Endothelial cell of umbilical vein (primary cell): ENCODE data around the gene ENDOD1. TPM values are rescaled to one million over a fixed set of nuclear protein-coding genes. Genes with fewer than 3 reads are reported as not detected.

Experiments used
- BruUV-seq: library from RNA; stranded (reverse); fragments of 400-500 nt; replicated peaks from 2 replicates; lab custom pipeline; 2021; lab: Mats Ljungman, UMichigan
- CTCF ChIA-PET: fragments of 300-600, 350-600 bp; sonication (Branson Sonifier 250); formaldehyde crosslinking; loops from one replicate; lab custom pipeline; 2021; ENCODE audit warnings: antibody characterized with exemption, inconsistent platforms; lab: Charles Lee
- POLR2A ChIA-PET: fragments of 300-600, 350-600 bp; sonication (Branson Sonifier 250); formaldehyde crosslinking; loops from one replicate; lab custom pipeline; 2021; ENCODE audit warnings: antibody characterized with exemption, inconsistent platforms; lab: Charles Lee
- DNase-seq: peaks from one replicate; pipeline ENCODE4 v3.0.0-alpha.2; 2011; ENCODE audit warnings: low read depth, low spot score
- FAIRE-seq: peaks from 2 replicates; lab custom pipeline; 2011; peaks lifted over from hg19 to GRCh38; lab: Jason Lieb, UNC
- H2AFZ ChIP-seq: 2 replicates; pipeline ENCODE4 v1.6.0; 2012; ENCODE audit warnings: low read depth, low read length, control low read depth, inconsistent platforms
- H3K27ac ChIP-seq: 2 replicates; pipeline ENCODE4 v1.5.1; 2011; ENCODE audit warnings: low read depth, mild to moderate bottlenecking, control low read depth, low read length, moderate library complexity; ENCODE audit not compliant: insufficient read depth
- H3K27me3 ChIP-seq, 2 experiments: 2 replicates each; pipeline versions ENCODE4 v1.6.0 to v1.6.1; 2011; ENCODE audit warnings: low read length in 2 of 2, mixed read lengths in 1 of 2; ENCODE audit not compliant: control insufficient read depth in 2 of 2, insufficient read depth in 2 of 2
- H3K36me3 ChIP-seq, 2 experiments: 2 replicates in 1 of 2; 3 replicates in 1 of 2; pipeline ENCODE4 v1.5.1; 2011; ENCODE audit warnings: low read length in 2 of 2, mild to moderate bottlenecking in 1 of 2, moderate library complexity in 1 of 2; ENCODE audit not compliant: control insufficient read depth in 2 of 2, insufficient read depth in 2 of 2; ENCODE audit errors: extremely low read depth in 1 of 2
- H3K4me1 ChIP-seq: 3 replicates; pipeline ENCODE4 v1.5.1; 2011; ENCODE audit warnings: mild to moderate bottlenecking, low read length; ENCODE audit not compliant: control insufficient read depth, insufficient read depth; ENCODE audit errors: extremely low read depth
- H3K4me2 ChIP-seq: 2 replicates; pipeline ENCODE4 v1.6.1; 2011; ENCODE audit warnings: low read length, control low read depth, mixed read lengths; ENCODE audit not compliant: insufficient read depth
- H3K4me3 ChIP-seq, 3 experiments: fragments of 200-600 bp in 1 of 3; sonication (generic), shearing (Covaris generic) in 1 of 3; replicated peaks in 1 of 3; 2 replicates each; pipeline ENCODE4 v1.5.1; 2011 to 2016; ENCODE audit warnings: control low read depth in 3 of 3, low read length in 3 of 3, mild to moderate bottlenecking in 2 of 3, inconsistent platforms in 1 of 3, low read depth in 1 of 3, moderate library complexity in 1 of 3; ENCODE audit not compliant: insufficient read depth in 1 of 3
- H3K79me2 ChIP-seq: 2 replicates; pipeline ENCODE4 v1.6.0; 2012; ENCODE audit warnings: low read length, inconsistent platforms; ENCODE audit not compliant: control insufficient read depth, insufficient read depth
- H3K9ac ChIP-seq: replicated peaks from 2 replicates; pipeline ENCODE3; 2011; ENCODE audit warnings: low read length, control low read depth; ENCODE audit not compliant: insufficient read depth; ENCODE audit errors: extremely low read depth
- H3K9me1 ChIP-seq: replicated peaks from 3 replicates; pipeline ENCODE4 v1.6.0; 2011; ENCODE audit warnings: mild to moderate bottlenecking, low read length; ENCODE audit not compliant: control insufficient read depth, insufficient read depth; ENCODE audit errors: extremely low read depth
- H3K9me3 ChIP-seq: replicated peaks from 2 replicates; pipeline ENCODE4 v1.5.1; 2012; ENCODE audit warnings: low read length, inconsistent platforms; ENCODE audit not compliant: control insufficient read depth, insufficient read depth
- H4K20me1 ChIP-seq: replicated peaks from 2 replicates; pipeline ENCODE3; 2011; ENCODE audit warnings: mild to moderate bottlenecking, low read length; ENCODE audit not compliant: control insufficient read depth, insufficient read depth; ENCODE audit errors: extremely low read depth
- CTCF ChIP-seq, 2 donors: IDR thresholded peaks; 1 replicate in 1 of 2; 2 replicates in 1 of 2; pipeline ENCODE4 v1.5.1; 2011; ENCODE audit warnings: low read length in 2 of 2, mild to moderate bottlenecking in 2 of 2, moderate library complexity in 2 of 2, control low read depth in 1 of 2, inconsistent platforms in 1 of 2, low read depth in 1 of 2; ENCODE audit not compliant: insufficient read depth in 1 of 2; ENCODE audit errors: extremely low read depth in 1 of 2
- EZH2 ChIP-seq: IDR thresholded peaks from 2 replicates; pipeline ENCODE4 v1.6.1; 2012; ENCODE audit warnings: borderline replicate concordance, low read depth, mild to moderate bottlenecking, moderate library complexity, low read length, inconsistent platforms; ENCODE audit not compliant: severe bottlenecking
- FOS ChIP-seq: IDR thresholded peaks from 2 replicates; pipeline ENCODE4 v1.6.1; 2011; ENCODE audit warnings: mild to moderate bottlenecking, low read length, moderate library complexity, borderline replicate concordance; ENCODE audit not compliant: insufficient read depth
- GATA2 ChIP-seq: IDR thresholded peaks from 2 replicates; pipeline ENCODE4 v1.7.0; 2011; ENCODE audit warnings: low read depth, mild to moderate bottlenecking, moderate library complexity, mixed read lengths, low read length; ENCODE audit not compliant: insufficient read length, insufficient read depth
- JUN ChIP-seq: IDR thresholded peaks from 2 replicates; pipeline ENCODE4 v1.6.1; 2011; ENCODE audit warnings: borderline replicate concordance, low read depth; ENCODE audit not compliant: insufficient read length, insufficient read depth
- MYC ChIP-seq: IDR thresholded peaks from one replicate; pipeline ENCODE4 v1.6.1; 2011; ENCODE audit warnings: mild to moderate bottlenecking, low read depth, low read length
- POLR2A ChIP-seq: IDR thresholded peaks from 2 replicates; pipeline ENCODE4 v1.6.1; 2012; ENCODE audit warnings: low read depth, mild to moderate bottlenecking, control low read depth, low read length
- POLR2AphosphoS5 ChIP-seq: IDR thresholded peaks from 2 replicates; pipeline ENCODE4 v1.6.1; 2012; ENCODE audit warnings: low read depth, mild to moderate bottlenecking, control low read depth, low read length, moderate library complexity; ENCODE audit not compliant: insufficient read depth
- dilution Hi-C: fragments of 300-500 bp; cut with MboI; formaldehyde crosslinking; loops from one replicate; pipeline ENCODE4 v1.15.0; 2019; ENCODE audit warnings: low sequenced_read_pairs; ENCODE audit not compliant: extremely low pct_ligation_motif_present
- intact Hi-C: fragments of 100-400 bp; cut with micrococcal nuclease; formaldehyde crosslinking; loops from one replicate; pipeline ENCODE4 v1.10.0; 2022
- polyA plus RNA-seq, 4 experiments: library from polyadenylated mRNA; depleted of rRNA in 3 of 4; stranded (reverse) in 3 of 4; unstranded in 1 of 4; fragments of >200 nt; gene quantifications; 2 replicates each; pipeline versions ENCODE4 v1.2.1 to v1.2.3, GENCODE V29; 2011 to 2012; ENCODE audit warnings: missing spikeins in 1 of 4
- total RNA-seq: library from RNA; stranded (reverse); gene quantifications from 2 replicates; pipeline ENCODE4 v1.2.3, GENCODE V29; 2021
- TF ChIP-seq, protein P1 (sequence below): IDR thresholded peaks from 2 replicates; pipeline ENCODE4 v1.6.1; 2011; ENCODE audit not compliant: insufficient read depth, insufficient read length

The ENDOD1 gene
- total and polyA plus RNA-seq, 2 donors (not counting 3 experiments of a cell fraction or from before 2014, with no cell fraction given): 10.5 to 20.5 TPM

- H3K27ac ChIP-seq: no peak overlapping the region
- H3K4me2 ChIP-seq: no peak overlapping the region
- intact Hi-C loops: no loop called here
- ChIA-PET POLR2A (no interaction called here), CTCF (interaction anchor here (0.7 kb wide), 1 partner anchor 42 kb away, joined by 3 read pairs; no protein-coding TSS in a partner anchor)
- H3K4me3 ChIP-seq: no peak overlapping the region
- no peaks in the 10 kb centered on the region for H3K36me3 ChIP-seq
- no TSS peak for BruUV-seq
- no peaks in the 10 kb centered on the region for H4K20me1 ChIP-seq
- no peaks in the 10 kb centered on the region for H3K27me3 ChIP-seq
- H3K9me1 ChIP-seq: no peaks in the 10 kb centered on the region
- no peaks in the 10 kb centered on the region for H3K4me1 ChIP-seq
- dilution Hi-C loops: no loop called here
- no peaks in the 10 kb centered on the region for H3K9me3 ChIP-seq
- no peaks in the 10 kb centered on the region for H3K79me2 ChIP-seq
- no peak overlapping the region for H3K9ac ChIP-seq
- no peak overlapping the region for H2AFZ ChIP-seq
- TF ChIP-seq POLR2AphosphoS5 (no peak), GATA2 (no peak), FOS (no peak), JUN (no peak), CTCF (IDR thresholded peaks at IDR 0.05; ENCODE audit: extremely low read depth in 1 of 2, insufficient read depth in 1 of 2, low read depth in 1 of 2, low read length in 2 of 2) (no peak), EZH2 (no peak), MYC (no peak), POLR2A (no peak)
- TF ChIP-seq, protein P1, sequence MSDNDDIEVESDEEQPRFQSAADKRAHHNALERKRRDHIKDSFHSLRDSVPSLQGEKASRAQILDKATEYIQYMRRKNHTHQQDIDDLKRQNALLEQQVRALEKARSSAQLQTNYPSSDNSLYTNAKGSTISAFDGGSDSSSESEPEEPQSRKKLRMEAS: no peak
- FAIRE-seq (no peak), DNase-seq (no peak)
These were observed 45.5 kb downstream of the ENDOD1 start for GRCh38 chr11:95135155-95135554.
